ENCODE measurements around the gene UNC45B. TPM values are rescaled to one million over a fixed set of nuclear protein-coding genes. Genes with fewer than 3 reads are reported as not detected.

Gene UNC45B
- total RNA-seq, 3 donors from 2014 or later (not counting 1 experiment from before 2014, with no cell fraction given), result 0.78 to 1.4 (median 1.2) TPM

GRCh38 chr17:35155246-35155645 lies 7.6 kb downstream of the UNC45B start:
- DNase-seq (no peak), ATAC-seq (no peak)
- Mint-ChIP-seq H3K27ac (no peak overlapping the region), H3K9me3 (no peaks in the 10 kb centered on the region), H3K4me3 (no peak overlapping the region), H3K4me1 (peaks cover 11% of the 10 kb centered on the region in 2 donors), H3K27me3 (ENCODE audit: low read depth in 2 of 2) (no peaks in the 10 kb centered on the region), H3K36me3 (no peaks in the 10 kb centered on the region)
- no peaks in the 10 kb centered on the region for H3K9me3 ChIP-seq (ENCODE audit: control insufficient read depth, insufficient read depth, low read length)
- no peaks in the 10 kb centered on the region for H3K27me3 ChIP-seq (ENCODE audit: control insufficient read depth, insufficient read depth, low read length)
- H3K27ac ChIP-seq (ENCODE audit: low read length), result no peak overlapping the region
- no peak for TF ChIP-seq CTCF (IDR thresholded peaks at IDR 0.05)
- intact Hi-C loops (cut with micrococcal nuclease), result no loop called here
- 93% methylated on average over 7 of the region's 7 CpGs for WGBS (ENCODE audit: insufficient coverage)
- no peaks in the 10 kb centered on the region for H3K36me3 ChIP-seq (ENCODE audit: control insufficient read depth, insufficient read depth, low read length)
- no peak overlapping the region for H3K4me3 ChIP-seq (ENCODE audit: low read length)
- H3K4me1 ChIP-seq (ENCODE audit: control insufficient read depth, insufficient read depth, low read length), result peaks cover 12% of the 10 kb centered on the region

- H3K9me3 Mint-ChIP-seq, result no peaks in the 10 kb centered on the region
- H3K36me3 Mint-ChIP-seq, result no peaks in the 10 kb centered on the region
- Histone ChIP-seq H3K4me3 (ENCODE audit: low read length) (no peak overlapping the region), H3K27me3 (ENCODE audit: control insufficient read depth, insufficient read depth, low read length) (no peaks in the 10 kb centered on the region), H3K27ac (ENCODE audit: low read length) (peak overlapping the region; percentile 85), H3K36me3 (ENCODE audit: control insufficient read depth, insufficient read depth, low read length) (no peaks in the 10 kb centered on the region), H3K9me3 (ENCODE audit: control insufficient read depth, insufficient read depth, low read length) (no peaks in the 10 kb centered on the region), H3K4me1 (ENCODE audit: control insufficient read depth, insufficient read depth, low read length) (peaks cover 36% of the 10 kb centered on the region)
- DNase-seq (no peak), ATAC-seq (no peak)
- no peak for TF ChIP-seq CTCF (IDR thresholded peaks at IDR 0.05)
- 63% methylated on average over 2 of the region's 2 CpGs for WGBS (ENCODE audit: insufficient coverage)
- peaks cover 37 to 43% of the 10 kb centered on the region in 2 donors for H3K4me1 Mint-ChIP-seq
- no peaks in the 10 kb centered on the region for H3K27me3 Mint-ChIP-seq (ENCODE audit: low read depth in 2 of 2)
- peak overlapping the region; percentile 79 for H3K4me3 Mint-ChIP-seq
- peak overlapping the region; percentile 84 to 87 for H3K27ac Mint-ChIP-seq
- intact Hi-C loops (cut with micrococcal nuclease), result loop anchor here (5.0 kb wide), 2 partner anchors 272 to 287 kb away; partner anchors contain the start of genes SLFN12 and SLFN13
These were observed 12.3 kb downstream of the UNC45B start for GRCh38 chr17:35159940-35160339.

- Histone ChIP-seq H3K27ac (ENCODE audit: low read length) (peak overlapping the region; percentile 85), H3K4me3 (ENCODE audit: low read length) (peak overlapping the region; percentile 14), H3K4me1 (ENCODE audit: control insufficient read depth, insufficient read depth, low read length) (peaks cover 40% of the 10 kb centered on the region), H3K27me3 (ENCODE audit: control insufficient read depth, insufficient read depth, low read length) (no peaks in the 10 kb centered on the region), H3K36me3 (ENCODE audit: control insufficient read depth, insufficient read depth, low read length) (no peaks in the 10 kb centered on the region), H3K9me3 (ENCODE audit: control insufficient read depth, insufficient read depth, low read length) (no peaks in the 10 kb centered on the region)
- Mint-ChIP-seq H3K9me3 (no peaks in the 10 kb centered on the region), H3K4me3 (peak overlapping the region; percentile 79), H3K4me1 (peaks cover 37 to 43% of the 10 kb centered on the region in 2 donors), H3K27ac (peak overlapping the region; percentile 84 to 87), H3K36me3 (no peaks in the 10 kb centered on the region), H3K27me3 (ENCODE audit: low read depth in 2 of 2) (no peaks in the 10 kb centered on the region)
- no peak for TF ChIP-seq CTCF (IDR thresholded peaks at IDR 0.05)
- WGBS (ENCODE audit: insufficient coverage), result 43% methylated on average over 11 of the region's 13 CpGs
- ATAC-seq (peak; percentile 69 to 80 (median 77)), DNase-seq (peak; percentile 34 to 77)
- intact Hi-C loops (cut with micrococcal nuclease), result loop anchor here (1.0 to 5.0 kb wide), 4 partner anchors 54 to 287 kb away; partner anchors contain the start of genes SLFN12 and SLFN13
These were observed 13.0 kb downstream of the UNC45B start for GRCh38 chr17:35160354-35161201.

Measured in natural killer cell (primary cell).